Fibroblast of lung (primary cell): Measurements from ENCODE around the gene GOLGA8B. TPM values are rescaled to one million over a fixed set of nuclear protein-coding genes. Genes with fewer than 3 reads are reported as not detected.
"Not testable (repeated sequence)": the region's sequence is repeated elsewhere in the genome, so short reads cannot be mapped to it uniquely, and the experiment has no call there.

Experiments used
- DNase-seq, 2 donors: peaks; one replicate each; pipeline versions ENCODE4 v3.0.0 to v3.0.0-alpha.2; 2010; ENCODE audit warnings: low read depth in 2 of 2
- H2AFZ ChIP-seq: 2 replicates; pipeline ENCODE4 v1.5.1; 2012; ENCODE audit warnings: low read length, control low read depth, inconsistent platforms
- H3K27ac ChIP-seq: 2 replicates; pipeline ENCODE4 v1.5.1; 2011; ENCODE audit warnings: low read length, control low read depth; ENCODE audit not compliant: insufficient read depth
- H3K27me3 ChIP-seq: 2 replicates; pipeline ENCODE4 v1.5.1; 2011; ENCODE audit warnings: mild to moderate bottlenecking, low read length; ENCODE audit not compliant: control insufficient read depth, insufficient read depth
- H3K36me3 ChIP-seq: 2 replicates; pipeline ENCODE4 v1.5.1; 2011; ENCODE audit warnings: low read length; ENCODE audit not compliant: control insufficient read depth, insufficient read depth
- H3K4me1 ChIP-seq: 2 replicates; pipeline ENCODE4 v1.5.1; 2011; ENCODE audit warnings: low read length; ENCODE audit not compliant: control insufficient read depth, insufficient read depth; ENCODE audit errors: extremely low read depth
- H3K4me2 ChIP-seq: 2 replicates; pipeline ENCODE4 v1.5.1; 2011; ENCODE audit warnings: low read length, control low read depth; ENCODE audit not compliant: insufficient read depth; ENCODE audit errors: extremely low read depth
- H3K4me3 ChIP-seq, 4 experiments: fragments of 200-600 bp in 1 of 4; sonication (generic) in 1 of 4; replicated peaks in 1 of 4; 2 replicates each; pipeline ENCODE4 v1.5.1; 2011 to 2016; ENCODE audit warnings: low read length in 4 of 4, low read depth in 3 of 4, mild to moderate bottlenecking in 3 of 4, control low read depth in 2 of 4, inconsistent platforms in 1 of 4, mixed read lengths in 1 of 4; ENCODE audit not compliant: insufficient read depth in 1 of 4; ENCODE audit errors: control extremely low read depth in 1 of 4
- H3K79me2 ChIP-seq: 2 replicates; pipeline ENCODE4 v1.5.1; 2012; ENCODE audit warnings: mild to moderate bottlenecking, low read length, inconsistent platforms; ENCODE audit not compliant: control insufficient read depth, insufficient read depth
- H3K9ac ChIP-seq: 2 replicates; pipeline ENCODE4 v1.5.1; 2011; ENCODE audit warnings: mild to moderate bottlenecking, low read length, control low read depth; ENCODE audit not compliant: insufficient read depth
- H3K9me3 ChIP-seq: 2 replicates; pipeline ENCODE4 v1.5.1; 2012; ENCODE audit warnings: low read depth, low read length; ENCODE audit not compliant: control insufficient read depth, insufficient read depth
- H4K20me1 ChIP-seq: 2 replicates; pipeline ENCODE4 v1.5.1; 2011; ENCODE audit warnings: low read length; ENCODE audit not compliant: control insufficient read depth, insufficient read depth; ENCODE audit errors: extremely low read depth
- polyA plus RNA-seq, 2 donors: library from polyadenylated mRNA; depleted of rRNA in 1 of 2; stranded (reverse) in 1 of 2; unstranded in 1 of 2; fragments of >200 nt; gene quantifications; 2 replicates each; pipeline ENCODE4 v1.2.1, GENCODE V29; 2011 to 2012; ENCODE audit warnings: missing spikeins in 1 of 2
- total RNA-seq: library from RNA; depleted of rRNA; stranded (reverse); fragments of >200 nt; gene quantifications from 2 replicates; pipeline ENCODE4 v1.2.1, GENCODE V29; 2014

GOLGA8B gene
- total and polyA plus RNA-seq, 2 donors (not counting 1 experiment from before 2014, with no cell fraction given) = 14.7 to 19.6 TPM

DNA sequence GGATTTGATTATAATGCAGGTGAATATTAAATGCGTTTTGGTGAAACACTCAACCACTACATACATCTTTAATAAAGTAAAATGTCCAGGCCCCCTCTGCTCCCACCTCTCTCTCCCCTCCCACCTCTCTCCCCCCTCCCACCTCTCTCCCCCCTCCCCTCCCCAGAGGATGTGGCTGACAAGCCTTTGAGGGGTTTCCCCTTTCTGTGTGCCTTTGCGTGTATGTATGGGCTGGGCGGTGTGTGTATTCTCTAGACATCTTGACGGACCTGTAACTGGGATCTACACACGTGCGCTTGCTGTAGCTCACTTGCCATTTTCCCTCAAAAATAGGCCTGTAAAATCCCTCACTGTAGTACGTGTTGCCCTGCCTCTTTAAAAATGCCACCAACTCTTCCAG is 28.3 kb downstream of the GOLGA8B start:
- H3K4me2 ChIP-seq, H3K9ac ChIP-seq, DNase-seq: not testable (repeated sequence)

DNA sequence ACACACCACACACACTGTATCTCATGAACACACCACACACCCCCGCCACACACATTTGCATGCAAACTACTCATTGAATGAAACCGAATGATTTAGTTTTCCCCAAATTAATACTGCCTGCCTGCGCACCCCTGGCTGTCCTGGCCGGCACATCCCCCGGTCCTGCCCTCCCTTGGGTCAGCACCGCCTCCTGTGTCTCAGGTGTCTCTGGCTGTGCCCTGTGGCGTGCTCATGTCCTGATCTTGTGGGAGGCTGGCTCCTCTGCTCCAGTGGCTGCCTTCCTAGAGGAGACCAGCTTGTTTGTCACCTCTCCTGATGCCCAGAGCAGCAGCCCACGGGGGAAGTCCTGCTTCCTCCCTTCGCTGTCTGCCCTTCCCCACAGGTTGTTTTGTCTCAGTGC is 28.7 kb downstream of the GOLGA8B start:
- not testable (repeated sequence) for H3K27me3 ChIP-seq, H3K4me3 ChIP-seq, H3K9ac ChIP-seq, DNase-seq, H3K27ac ChIP-seq, H3K4me1 ChIP-seq, H3K36me3 ChIP-seq, H3K4me2 ChIP-seq, H3K9me3 ChIP-seq, H4K20me1 ChIP-seq, H2AFZ ChIP-seq, H3K79me2 ChIP-seq

More for the DNA sequence above, 28.3 kb downstream of the GOLGA8B start:
- H3K36me3 ChIP-seq, H4K20me1 ChIP-seq, H3K4me3 ChIP-seq, H2AFZ ChIP-seq, H3K79me2 ChIP-seq, H3K27me3 ChIP-seq, H3K9me3 ChIP-seq, H3K27ac ChIP-seq, H3K4me1 ChIP-seq: not testable (repeated sequence)

DNA sequence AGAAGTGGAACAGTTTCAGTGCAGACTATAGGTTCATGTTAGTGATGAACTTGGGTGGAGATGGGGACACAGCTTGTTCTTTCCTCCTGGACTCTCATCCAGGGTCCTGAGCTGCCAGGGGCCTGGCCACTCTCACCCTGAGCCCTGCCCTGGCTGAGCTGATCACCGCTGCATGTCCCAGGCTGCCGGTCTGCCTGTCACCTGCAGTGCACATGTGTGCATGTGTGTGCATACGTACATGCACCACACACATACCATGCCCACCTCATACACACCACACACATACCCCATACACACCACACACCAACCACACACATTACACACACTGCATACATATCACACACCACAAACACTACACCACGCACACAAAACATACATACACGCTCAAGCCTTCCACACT is 29.3 kb downstream of the GOLGA8B start:
- H3K27ac ChIP-seq, H3K79me2 ChIP-seq, H3K36me3 ChIP-seq, H3K9me3 ChIP-seq, H3K27me3 ChIP-seq, H3K4me2 ChIP-seq, H4K20me1 ChIP-seq, H3K4me3 ChIP-seq, H2AFZ ChIP-seq, DNase-seq, H3K4me1 ChIP-seq, H3K9ac ChIP-seq: not testable (repeated sequence)

DNA sequence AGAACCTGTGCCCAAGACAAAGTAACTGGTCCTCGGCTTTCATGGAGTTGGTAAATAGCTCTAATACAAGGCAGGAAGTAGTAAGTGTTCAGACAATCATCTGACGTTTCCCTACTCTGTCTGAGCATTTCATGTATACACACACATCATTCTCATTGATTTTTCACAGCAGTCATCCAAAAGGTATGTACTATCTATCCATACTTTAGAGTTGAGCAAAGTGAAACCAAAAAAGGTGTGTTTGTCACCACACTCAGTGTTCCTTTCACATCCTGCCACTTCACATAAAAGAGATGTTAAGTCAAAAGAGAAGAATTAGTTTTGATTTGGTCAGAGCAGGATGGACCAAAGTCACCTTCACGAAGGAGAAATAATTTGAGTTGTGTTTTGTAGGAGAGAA is 33.3 kb downstream of the GOLGA8B start:
- H3K9me3 ChIP-seq, H3K4me1 ChIP-seq, H3K27me3 ChIP-seq, DNase-seq, H4K20me1 ChIP-seq, H3K9ac ChIP-seq, H3K27ac ChIP-seq, H3K4me2 ChIP-seq, H3K79me2 ChIP-seq, H2AFZ ChIP-seq, H3K36me3 ChIP-seq, H3K4me3 ChIP-seq: not testable (repeated sequence)

DNA sequence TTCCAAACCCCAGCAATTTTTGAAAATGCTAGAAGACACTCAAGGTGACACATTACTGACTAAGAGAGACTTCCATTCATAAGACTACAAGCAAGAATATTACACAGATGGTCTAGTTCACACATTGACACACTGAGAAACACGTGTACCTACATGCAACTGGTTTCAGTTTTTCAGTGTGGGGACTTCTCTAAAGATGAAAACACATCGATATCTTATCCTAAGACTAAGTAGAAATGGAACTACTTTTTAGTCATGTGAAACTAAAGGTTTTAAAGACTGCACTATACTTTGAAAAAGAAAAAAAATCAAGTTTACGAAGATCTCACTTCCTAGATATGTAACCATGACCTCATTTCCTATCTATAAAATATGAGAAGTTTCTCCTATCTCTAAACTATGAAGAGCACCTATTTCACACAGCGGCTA is 34.1 kb downstream of the GOLGA8B start:
- H3K9me3 ChIP-seq, H3K4me1 ChIP-seq, H3K4me2 ChIP-seq, H3K9ac ChIP-seq, DNase-seq, H3K27ac ChIP-seq, H4K20me1 ChIP-seq, H3K36me3 ChIP-seq, H3K27me3 ChIP-seq, H3K79me2 ChIP-seq, H3K4me3 ChIP-seq, H2AFZ ChIP-seq: not testable (repeated sequence)

DNA sequence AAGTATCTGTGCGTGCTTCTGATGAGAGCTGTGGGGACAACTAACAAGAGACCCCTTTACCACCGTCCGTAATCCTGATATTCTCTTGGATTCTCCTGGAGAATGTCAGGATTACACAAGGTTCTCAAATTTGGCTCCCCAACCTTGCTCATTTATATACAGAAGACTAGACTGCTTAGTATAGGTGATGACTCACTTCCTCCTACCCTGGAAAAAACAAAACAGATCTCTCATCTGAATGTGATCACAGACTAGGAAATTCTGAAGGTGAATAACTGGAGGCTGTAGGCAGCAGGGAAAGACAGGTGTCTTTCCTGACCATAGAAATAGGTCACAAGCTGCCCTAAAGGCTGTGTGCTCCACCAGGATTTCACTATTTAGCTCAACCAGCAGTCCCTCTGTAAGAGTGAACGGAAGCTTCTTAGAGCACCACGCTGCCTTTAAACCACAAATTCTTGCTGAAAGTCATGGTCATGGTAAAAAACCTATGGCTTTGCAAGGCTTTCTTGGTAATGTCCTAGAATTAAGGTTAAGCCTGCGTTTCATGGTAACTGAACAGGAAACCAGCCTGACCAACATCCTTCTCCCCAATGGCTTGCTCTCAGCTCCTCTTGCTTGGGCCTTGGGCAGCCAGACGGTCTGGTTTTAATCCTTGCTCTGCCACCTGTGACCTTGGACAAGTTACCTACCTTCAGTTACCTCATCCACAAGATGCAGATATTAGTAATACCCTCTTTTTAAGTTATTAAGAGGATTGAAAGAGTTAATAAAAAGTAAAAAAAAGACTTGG is 39.4 kb downstream of the GOLGA8B start:
- not testable (repeated sequence) for H3K27ac ChIP-seq, H2AFZ ChIP-seq, H3K9me3 ChIP-seq, H3K36me3 ChIP-seq, H3K79me2 ChIP-seq, H3K4me2 ChIP-seq, H3K4me1 ChIP-seq, H3K27me3 ChIP-seq, H3K9ac ChIP-seq, H4K20me1 ChIP-seq, H3K4me3 ChIP-seq, DNase-seq

DNA sequence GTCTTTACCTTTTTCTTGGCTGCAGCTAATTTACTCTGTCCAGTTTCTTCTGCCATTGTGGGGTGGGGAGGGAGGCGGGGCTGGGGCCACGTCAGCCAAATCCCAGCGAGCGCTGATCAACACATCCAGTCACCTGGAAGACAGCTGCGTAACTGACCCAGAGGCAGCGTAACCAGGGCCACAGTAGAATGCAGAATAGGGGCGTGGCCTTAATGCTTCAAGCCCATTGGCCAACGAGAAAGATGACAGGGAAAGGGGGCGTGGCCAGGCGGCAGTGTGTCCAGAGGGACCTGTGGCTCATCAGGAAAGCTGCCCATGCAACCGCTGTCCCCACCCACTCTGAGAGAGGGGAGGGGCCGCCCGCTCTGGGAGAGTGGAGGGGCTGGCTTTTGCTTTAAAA is 47.6 kb downstream of the GOLGA8B start:
- not testable (repeated sequence) for H3K4me2 ChIP-seq, DNase-seq

More for the DNA sequence above, 47.6 kb downstream of the GOLGA8B start:
- not testable (repeated sequence) for H3K79me2 ChIP-seq, H2AFZ ChIP-seq, H3K36me3 ChIP-seq, H3K27me3 ChIP-seq, H3K27ac ChIP-seq, H3K9me3 ChIP-seq, H4K20me1 ChIP-seq, H3K4me1 ChIP-seq, H3K9ac ChIP-seq, H3K4me3 ChIP-seq
